Measurements from ENCODE around the gene CNTNAP5.

GRCh38 chr2:124882423-124882822 is 857.3 kb downstream of the CNTNAP5 start:
- no peak for TF ChIP-seq CTCF (IDR thresholded peaks at IDR 0.05; ENCODE audit: extremely low read depth in 1 of 2, insufficient read depth in 1 of 2, low read depth in 1 of 2, low read length in 2 of 2)
- no peak for TF ChIP-seq POLR2A (IDR thresholded peaks at IDR 0.05; ENCODE audit: low read depth, low read length)
- TF ChIP-seq POLR2AphosphoS5 (IDR thresholded peaks at IDR 0.05; ENCODE audit: insufficient read depth, low read depth, low read length), result no peak
- no peak for TF ChIP-seq EZH2 (IDR thresholded peaks at IDR 0.05; ENCODE audit: borderline replicate concordance, low read depth, low read length, severe bottlenecking)
- TF ChIP-seq MAX (IDR thresholded peaks at IDR 0.05; ENCODE audit: insufficient read depth, insufficient read length), result no peak

Measured in endothelial cell of umbilical vein (primary cell).